Measurements from ENCODE around the gene RIC8B.

The RIC8B gene

GRCh38 chr12:106867651-106868050 is 93.2 kb downstream of the RIC8B start:
- no peak for DNase-seq (ENCODE audit: low read depth in 2 of 2)

DNA sequence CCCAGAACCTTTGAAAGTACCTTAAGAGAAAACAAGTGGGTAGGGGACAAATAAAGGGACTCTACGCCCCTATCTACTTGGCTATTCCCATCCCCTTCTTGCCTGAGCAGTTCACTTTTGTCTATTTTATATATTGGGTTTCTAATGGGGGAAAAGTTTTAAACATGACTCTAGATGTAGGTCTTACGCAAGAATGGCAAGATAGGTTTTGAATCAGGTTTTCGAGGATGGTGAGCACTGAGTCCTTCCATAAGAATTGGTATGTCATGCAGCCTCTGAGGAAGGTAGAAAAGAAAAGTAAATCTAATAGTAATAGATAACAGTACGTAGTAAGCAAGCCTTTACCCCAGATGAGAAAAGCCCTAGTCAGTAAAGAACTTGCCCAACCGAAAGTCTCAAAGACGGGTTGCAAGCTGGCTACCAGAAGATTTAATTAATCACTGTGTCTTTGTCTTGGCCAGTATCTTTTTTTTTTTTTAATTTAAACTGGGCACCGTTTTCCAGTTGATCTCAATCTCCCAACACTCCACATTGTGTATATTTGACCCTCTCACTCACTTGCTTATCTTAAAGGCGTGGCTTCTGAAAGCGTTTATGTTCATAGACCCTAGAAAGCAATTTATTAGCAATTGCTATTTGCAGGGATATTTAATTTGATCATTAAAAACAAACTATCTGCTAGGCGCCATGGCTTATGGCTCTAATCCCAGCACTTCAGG is 94.7 kb downstream of the RIC8B start:
- no peak for DNase-seq (ENCODE audit: low read depth in 2 of 2)

GRCh38 chr12:106870116-106870515 is 95.6 kb downstream of the RIC8B start:
- DNase-seq (ENCODE audit: low read depth in 2 of 2) = no peak

DNA sequence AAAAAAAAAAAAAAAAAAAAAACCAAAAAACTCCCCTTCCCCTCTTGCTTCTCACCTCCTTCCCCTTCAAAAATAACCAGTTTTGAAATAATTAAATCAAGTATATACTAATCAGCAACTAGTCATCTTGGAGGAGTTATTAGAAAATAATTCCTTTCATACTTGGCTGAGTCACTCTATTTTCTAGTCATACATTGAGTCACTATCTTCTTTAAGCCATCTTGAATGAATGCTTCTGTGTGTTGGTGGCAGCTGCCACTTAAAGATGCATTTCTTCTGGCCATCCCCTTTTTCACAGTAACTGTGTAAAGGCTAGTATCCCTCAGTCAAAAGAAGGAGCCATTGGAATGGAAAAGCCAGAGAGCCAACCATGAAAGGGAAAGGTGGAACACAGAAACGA is 97.0 kb downstream of the RIC8B start:
- no peak for DNase-seq (ENCODE audit: low read depth in 2 of 2)

GRCh38 chr12:106873983-106874382 is 99.5 kb downstream of the RIC8B start:
- DNase-seq (ENCODE audit: low read depth in 2 of 2) = no peak

- no peak for DNase-seq (ENCODE audit: low read depth in 2 of 2)
These were observed 104.3 kb downstream of the RIC8B start for GRCh38 chr12:106878804-106879203.

GRCh38 chr12:106879612-106880011 is 105.1 kb downstream of the RIC8B start:
- DNase-seq (ENCODE audit: low read depth in 2 of 2) = no peak

DNA sequence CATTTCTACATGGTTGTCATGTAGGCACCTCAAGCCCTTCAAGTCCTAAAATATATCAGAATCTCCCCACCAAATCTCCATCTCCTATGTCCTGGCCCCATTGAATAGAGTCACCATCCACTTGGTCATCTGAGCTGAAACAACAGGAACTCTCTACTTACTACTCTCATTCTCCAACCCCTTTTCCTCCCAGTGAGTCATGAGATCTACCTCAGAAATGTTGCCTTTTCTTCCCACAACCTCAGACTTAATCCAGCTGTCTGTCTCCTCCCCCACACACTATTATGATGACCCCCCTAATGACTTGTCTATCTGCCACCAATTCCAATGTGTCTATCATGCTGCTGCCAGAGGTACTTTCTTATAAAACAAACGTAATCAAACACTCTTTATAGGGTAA is 108.9 kb downstream of the RIC8B start:
- no peak for DNase-seq (ENCODE audit: low read depth in 2 of 2)

- no peak for DNase-seq (ENCODE audit: low read depth in 2 of 2)
These were observed 110.5 kb downstream of the RIC8B start for GRCh38 chr12:106885026-106885425.

DNA sequence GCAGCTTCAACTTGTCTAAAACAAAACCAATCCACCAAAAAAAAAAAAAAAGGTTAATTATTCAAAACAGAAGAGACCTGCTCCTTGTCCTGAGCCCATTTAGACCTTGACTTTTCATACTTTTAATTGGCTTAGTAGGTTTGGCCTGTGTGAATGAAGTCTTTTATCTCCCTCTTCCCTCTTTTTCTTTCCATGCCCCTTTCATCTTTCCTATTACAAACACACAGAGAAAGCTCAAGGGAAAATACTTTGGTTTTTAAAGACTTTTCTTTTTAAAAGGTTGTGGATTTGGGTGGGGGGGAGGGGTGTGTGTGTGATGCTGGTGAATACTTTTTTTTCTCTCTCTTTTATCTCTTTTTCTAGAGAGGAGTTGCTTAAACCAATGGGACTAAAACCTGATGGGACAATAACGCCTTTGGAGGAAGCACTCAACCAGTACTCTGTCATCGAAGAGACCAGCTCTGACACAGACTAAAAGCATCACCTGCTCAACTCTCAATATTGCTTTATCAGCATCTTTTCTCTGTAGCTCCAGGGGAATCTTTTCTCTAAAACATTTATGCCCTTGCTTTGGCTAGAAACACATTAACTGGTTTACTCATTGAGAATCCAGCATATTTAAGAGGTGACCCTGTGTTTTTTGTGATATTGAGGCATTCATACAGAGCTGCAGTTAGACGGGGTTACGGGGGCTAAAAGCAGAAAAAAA is 111.2 kb downstream of the RIC8B start:
- DNase-seq (ENCODE audit: low read depth in 2 of 2) = no peak

DNA sequence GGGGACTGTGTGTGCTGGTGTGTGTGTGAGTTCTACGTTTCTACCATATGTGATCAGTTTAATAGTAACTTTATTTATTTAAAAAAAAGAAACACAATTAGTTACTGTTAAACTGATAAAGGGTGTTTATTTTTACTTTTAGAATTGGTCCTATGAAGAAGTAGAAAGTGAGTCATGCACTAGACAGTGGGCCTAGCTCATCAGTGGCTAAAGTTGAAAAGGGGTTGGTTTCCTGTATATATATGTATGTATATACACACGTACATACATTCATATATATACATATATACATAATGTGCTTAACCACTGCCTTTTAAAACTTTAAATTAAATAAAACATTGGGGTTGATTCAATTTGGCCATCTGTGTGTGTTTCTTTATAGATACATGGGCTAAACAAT is 112.5 kb downstream of the RIC8B start:
- no peak for DNase-seq (ENCODE audit: low read depth in 2 of 2)

- DNase-seq (ENCODE audit: low read depth in 2 of 2) = no peak
These were observed 114.0 kb downstream of the RIC8B start for GRCh38 chr12:106888348-106888970.

GRCh38 chr12:106889326-106889725 is 114.8 kb downstream of the RIC8B start:
- DNase-seq (ENCODE audit: low read depth in 2 of 2) = no peak

DNA sequence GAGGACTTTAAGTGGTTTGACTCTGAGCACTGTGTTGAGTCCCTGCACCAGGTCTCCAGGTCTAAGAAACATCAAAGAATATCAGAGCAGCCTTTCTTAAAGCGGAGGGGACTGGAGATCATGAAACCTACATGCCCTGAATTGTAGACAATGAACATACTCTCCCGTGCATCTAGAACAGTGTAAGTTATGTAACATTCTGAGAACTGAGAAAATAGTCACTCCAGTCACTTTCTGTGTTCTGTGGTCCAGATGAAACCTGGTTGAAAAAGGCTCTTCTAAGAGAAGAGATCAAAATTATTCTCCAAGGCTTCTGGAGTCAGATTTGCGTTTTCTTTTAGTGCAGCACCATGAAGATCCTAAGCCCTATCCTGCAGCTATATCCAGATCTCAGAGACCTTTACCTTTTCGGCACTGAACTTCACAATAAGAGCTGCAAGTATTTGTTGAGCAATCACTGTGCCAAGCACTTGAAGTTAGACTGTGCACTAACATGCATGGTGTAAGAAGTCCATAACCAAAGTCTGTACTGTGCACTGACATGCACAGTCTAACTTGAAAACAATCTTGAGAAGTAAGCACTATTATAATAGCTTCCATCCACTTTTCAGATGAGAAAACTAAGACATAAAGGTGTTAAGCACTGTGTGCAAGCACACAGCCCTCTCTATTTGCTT is 115.6 kb downstream of the RIC8B start:
- DNase-seq (ENCODE audit: low read depth in 2 of 2) = no peak

GRCh38 chr12:106892075-106892474 is 117.6 kb downstream of the RIC8B start:
- no peak for DNase-seq (ENCODE audit: low read depth in 2 of 2)

DNA sequence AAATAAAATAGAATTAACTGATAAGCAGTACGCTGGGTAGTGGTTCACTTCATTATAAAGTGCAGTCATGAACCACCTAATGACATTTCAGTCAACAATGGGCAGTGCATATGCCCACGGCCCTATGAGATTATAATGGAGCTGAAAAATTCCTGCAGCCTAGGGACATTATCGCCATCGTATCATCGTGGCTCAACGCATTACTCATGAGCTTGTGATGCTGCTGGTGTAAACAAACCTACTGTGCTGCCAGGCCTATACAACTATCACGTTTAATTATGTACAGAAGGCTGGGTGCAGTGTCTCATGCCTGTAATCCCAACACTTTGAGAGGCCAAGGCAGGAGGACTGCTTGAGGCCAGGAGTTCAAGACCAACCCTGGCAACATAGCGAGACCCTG is 119.0 kb downstream of the RIC8B start:
- no peak for DNase-seq (ENCODE audit: low read depth in 2 of 2)

DNA sequence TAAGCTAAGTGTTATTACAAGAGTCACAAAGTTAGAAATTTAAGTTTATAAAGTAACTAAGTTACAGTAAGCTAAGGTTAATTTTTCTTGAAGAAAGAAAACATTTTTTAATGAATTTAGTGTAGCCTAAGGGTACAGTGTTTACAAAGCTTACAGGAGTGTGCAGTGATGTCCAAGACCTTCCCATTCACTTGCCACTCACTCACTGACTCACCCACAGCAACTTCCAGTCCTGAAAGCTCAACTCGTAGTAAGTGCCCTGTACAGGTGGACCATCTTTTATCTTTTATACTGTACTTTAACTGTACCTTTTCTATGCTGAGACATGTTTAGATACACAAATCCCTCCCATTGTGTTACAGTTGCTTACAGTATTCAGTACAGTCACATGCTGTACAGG is 120.3 kb downstream of the RIC8B start:
- no peak for DNase-seq (ENCODE audit: low read depth in 2 of 2)

GRCh38 chr12:106896603-106897002 is 122.1 kb downstream of the RIC8B start:
- DNase-seq (ENCODE audit: low read depth in 2 of 2) = no peak

DNA sequence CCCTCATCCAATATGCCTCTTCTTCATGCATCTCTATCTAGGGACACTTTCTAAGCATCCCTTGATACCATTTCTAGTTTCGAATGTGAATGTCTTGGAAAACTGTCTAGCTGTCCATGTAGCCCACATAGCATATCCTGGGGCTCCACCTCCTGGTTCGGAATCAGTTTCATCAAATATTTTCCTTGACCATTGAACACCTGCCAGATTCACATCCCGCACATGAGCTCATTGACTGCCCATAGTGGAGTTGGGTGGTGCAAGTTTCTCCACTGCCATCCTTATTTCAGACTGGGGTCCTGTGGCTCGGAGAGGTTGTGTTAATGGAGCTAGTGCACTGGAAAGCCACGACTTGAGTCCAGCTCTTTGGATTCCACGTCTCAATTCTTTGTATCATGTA is 122.6 kb downstream of the RIC8B start:
- no peak for DNase-seq (ENCODE audit: low read depth in 2 of 2)

- DNase-seq (ENCODE audit: low read depth in 2 of 2) = no peak
These were observed 123.8 kb downstream of the RIC8B start for GRCh38 chr12:106897981-106898901.

- DNase-seq (ENCODE audit: low read depth in 2 of 2) = no peak
These were observed 126.1 kb downstream of the RIC8B start for GRCh38 chr12:106900554-106900953.
